WTC11 (cell line): ENCODE results near the gene GH1. TPM values are rescaled to one million over a fixed set of nuclear protein-coding genes. Genes with fewer than 3 reads are reported as not detected.

Source experiments
- ATAC-seq: fragments of 200-7000 bp; cut with Tn5 transposase; 2 replicates; pipeline ENCODE4 v1.10.0; 2021; ENCODE audit warnings: mild to moderate bottlenecking, moderate library complexity
- CTCF ChIA-PET: fragments of 300-600 bp; sonication (Branson Sonifier 250); formaldehyde crosslinking; loops from one replicate; lab custom pipeline; 2021; ENCODE audit warnings: antibody characterized with exemption; lab: Charles Lee
- POLR2A ChIA-PET: fragments of 350-600 bp; sonication (Branson Sonifier 250); formaldehyde crosslinking; loops from one replicate; lab custom pipeline; 2021; ENCODE audit warnings: antibody characterized with exemption; lab: Charles Lee
- DNase-seq: peaks from one replicate; pipeline ENCODE4 v3.0.0; 2021; ENCODE audit warnings: low spot score
- H3K27ac Mint-ChIP-seq: 2 replicates; pipeline ENCODE4 v1.8.0; 2021; ENCODE audit warnings: mixed read lengths
- H3K27me3 Mint-ChIP-seq: 2 replicates; pipeline ENCODE4 v1.8.0; 2021; ENCODE audit warnings: low read depth, mild to moderate bottlenecking, moderate library complexity, mixed read lengths
- H3K36me3 Mint-ChIP-seq: 2 replicates; pipeline ENCODE4 v1.8.0; 2021; ENCODE audit warnings: mixed read lengths
- H3K4me1 Mint-ChIP-seq: 2 replicates; pipeline ENCODE4 v1.8.0; 2022; ENCODE audit warnings: mixed read lengths
- H3K4me3 Mint-ChIP-seq: 2 replicates; pipeline ENCODE4 v1.8.0; 2021; ENCODE audit warnings: mild to moderate bottlenecking, moderate library complexity, mixed read lengths
- H3K9me3 Mint-ChIP-seq: 2 replicates; pipeline ENCODE4 v1.8.0; 2021; ENCODE audit warnings: mixed read lengths
- CREM ChIP-seq: sonication (generic); formaldehyde crosslinking; IDR thresholded peaks from 2 replicates; pipeline ENCODE4 v1.8.1; 2022; ENCODE audit warnings: mild to moderate bottlenecking, missing genetic modification reagents, moderate library complexity
- EMX1 ChIP-seq: fragments of 250-450 bp; sonication (Bioruptor Pico); IDR thresholded peaks from 2 replicates; pipeline ENCODE4 v1.8.0; 2021; ENCODE audit warnings: mild to moderate bottlenecking
- ESRRA ChIP-seq: sonication (generic); formaldehyde crosslinking; IDR thresholded peaks from 2 replicates; pipeline ENCODE4 v1.8.1; 2022; ENCODE audit warnings: mild to moderate bottlenecking, missing genetic modification reagents, borderline replicate concordance
- FOXK1 ChIP-seq: sonication (generic); formaldehyde crosslinking; IDR thresholded peaks from 2 replicates; pipeline ENCODE4 v1.8.0; 2022; ENCODE audit warnings: mild to moderate bottlenecking, moderate library complexity, missing genetic modification reagents
- JAZF1 ChIP-seq: fragments of 250-450 bp; sonication (Bioruptor Pico); IDR thresholded peaks from 2 replicates; pipeline ENCODE4 v1.9.0; 2021; ENCODE audit warnings: moderate library complexity, mild to moderate bottlenecking, inconsistent platforms
- MYBL2 ChIP-seq: sonication (generic); formaldehyde crosslinking; IDR thresholded peaks from 2 replicates; pipeline ENCODE4 v1.8.1; 2023; ENCODE audit warnings: mild to moderate bottlenecking, moderate library complexity, missing genetic modification reagents
- NFATC4 ChIP-seq: fragments of 250-450 bp; sonication (Bioruptor Pico); IDR thresholded peaks from 2 replicates; pipeline ENCODE4 v1.9.0; 2021; ENCODE audit warnings: mild to moderate bottlenecking
- NFE2L1 ChIP-seq: sonication (generic); formaldehyde crosslinking; IDR thresholded peaks from 2 replicates; pipeline ENCODE4 v1.8.1; 2023; ENCODE audit warnings: missing genetic modification reagents
- NR1H2 ChIP-seq: sonication (generic); formaldehyde crosslinking; IDR thresholded peaks from 2 replicates; pipeline ENCODE4 v1.9.0; 2021; ENCODE audit warnings: mild to moderate bottlenecking, moderate library complexity, missing genetic modification reagents
- RELA ChIP-seq: sonication (generic); formaldehyde crosslinking; IDR thresholded peaks from 2 replicates; pipeline ENCODE4 v1.8.1; 2022; ENCODE audit warnings: missing genetic modification reagents, mild to moderate bottlenecking, borderline replicate concordance
- SP1 ChIP-seq: sonication (generic); formaldehyde crosslinking; conservative IDR thresholded peaks from 2 replicates; pipeline ENCODE4 v1.8.1; 2022; ENCODE audit warnings: missing genetic modification reagents
- TCF7 ChIP-seq: sonication (generic); formaldehyde crosslinking; IDR thresholded peaks from 2 replicates; pipeline ENCODE4 v1.8.0; 2022; ENCODE audit warnings: mild to moderate bottlenecking, low read depth, missing genetic modification reagents, moderate library complexity
- ZNF219 ChIP-seq: sonication (generic); formaldehyde crosslinking; IDR thresholded peaks from 2 replicates; pipeline ENCODE4 v1.8.0; 2023; ENCODE audit warnings: missing genetic modification reagents, mild to moderate bottlenecking, borderline replicate concordance
- total RNA-seq: library from RNA; stranded (reverse); gene quantifications from 3 replicates; pipeline ENCODE4 v1.2.3, GENCODE V29; 2021
- TF ChIP-seq, protein P1 (sequence below): sonication (generic); formaldehyde crosslinking; IDR thresholded peaks from 2 replicates; pipeline ENCODE4 v1.8.0; 2022; ENCODE audit warnings: mild to moderate bottlenecking, missing genetic modification reagents
- TF ChIP-seq, protein P2 (sequence below): fragments of 250-450 bp; sonication (Bioruptor Pico); IDR thresholded peaks from 2 replicates; pipeline ENCODE4 v2.1.2; 2022; ENCODE audit warnings: mild to moderate bottlenecking, moderate library complexity
- TF ChIP-seq, protein P3 (sequence below): sonication (generic); formaldehyde crosslinking; conservative IDR thresholded peaks from 2 replicates; pipeline ENCODE4 v1.8.1; 2022; ENCODE audit warnings: mild to moderate bottlenecking, missing genetic modification reagents
- TF ChIP-seq, protein P4 (sequence below): sonication (generic); formaldehyde crosslinking; IDR thresholded peaks from 2 replicates; pipeline ENCODE4 v1.8.1; 2023; ENCODE audit warnings: mild to moderate bottlenecking, missing genetic modification reagents, moderate library complexity
- TF ChIP-seq, protein P5 (sequence below): fragments of 200-600 bp; IDR thresholded peaks from 2 replicates; pipeline ENCODE4 v1.8.0; 2022; ENCODE audit warnings: antibody characterized with exemption
- TF ChIP-seq, protein P6 (sequence below): fragments of 250-450 bp; sonication (Bioruptor Pico); conservative IDR thresholded peaks from 2 replicates; pipeline ENCODE4 v1.9.0; 2021; ENCODE audit warnings: mild to moderate bottlenecking
- TF ChIP-seq, protein P7 (sequence below): fragments of 250-450 bp; sonication (Bioruptor Pico); IDR thresholded peaks from 2 replicates; pipeline ENCODE4 v1.9.0; 2021; ENCODE audit warnings: mild to moderate bottlenecking

GH1 gene
- total RNA-seq, 1 experiment from 2014 or later, result not detected

DNA sequence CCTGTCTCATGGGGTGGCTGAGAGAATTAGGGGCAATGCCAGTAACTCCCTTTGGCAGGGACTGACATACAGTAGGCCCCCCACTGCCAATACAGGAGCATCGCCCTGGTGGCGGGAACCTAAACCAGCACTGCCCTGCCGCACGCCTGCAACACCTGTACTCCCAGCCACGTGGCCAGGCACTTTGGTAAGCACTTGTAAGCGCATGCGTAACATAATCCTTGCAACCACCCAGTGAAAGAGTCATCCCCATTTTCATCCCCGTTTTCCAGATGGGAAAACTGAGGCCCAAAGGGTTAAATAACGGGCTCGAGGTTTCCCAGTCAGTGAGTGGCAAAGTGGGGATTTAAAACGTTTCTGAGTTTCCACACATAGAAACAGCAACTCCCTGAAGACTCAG lies 36.6 kb upstream of the GH1 start:
- ATAC-seq, result no peak
- ChIA-PET CTCF (interaction anchor here (1.4 to 11.8 kb wide), 3 partner anchors 25 to 109 kb away, joined by 3 to 147 read pairs (median 3); partner anchors contain the start of gene GH1), POLR2A (no interaction called here)
- H3K9me3 Mint-ChIP-seq, result no peaks in the 10 kb centered on the region
- peaks cover 8% of the 10 kb centered on the region for H3K4me1 Mint-ChIP-seq
- DNase-seq, result no peak
- no peak for TF ChIP-seq RELA
- TF ChIP-seq, protein P1, sequence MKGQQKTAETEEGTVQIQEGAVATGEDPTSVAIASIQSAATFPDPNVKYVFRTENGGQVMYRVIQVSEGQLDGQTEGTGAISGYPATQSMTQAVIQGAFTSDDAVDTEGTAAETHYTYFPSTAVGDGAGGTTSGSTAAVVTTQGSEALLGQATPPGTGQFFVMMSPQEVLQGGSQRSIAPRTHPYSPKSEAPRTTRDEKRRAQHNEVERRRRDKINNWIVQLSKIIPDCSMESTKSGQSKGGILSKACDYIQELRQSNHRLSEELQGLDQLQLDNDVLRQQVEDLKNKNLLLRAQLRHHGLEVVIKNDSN (CRISPR knock-in tag), result no peak
- TF ChIP-seq MYBL2 (CRISPR knock-in tag), result no peak
- no peak for TF ChIP-seq ESRRA (CRISPR knock-in tag)
- TF ChIP-seq, protein P2, sequence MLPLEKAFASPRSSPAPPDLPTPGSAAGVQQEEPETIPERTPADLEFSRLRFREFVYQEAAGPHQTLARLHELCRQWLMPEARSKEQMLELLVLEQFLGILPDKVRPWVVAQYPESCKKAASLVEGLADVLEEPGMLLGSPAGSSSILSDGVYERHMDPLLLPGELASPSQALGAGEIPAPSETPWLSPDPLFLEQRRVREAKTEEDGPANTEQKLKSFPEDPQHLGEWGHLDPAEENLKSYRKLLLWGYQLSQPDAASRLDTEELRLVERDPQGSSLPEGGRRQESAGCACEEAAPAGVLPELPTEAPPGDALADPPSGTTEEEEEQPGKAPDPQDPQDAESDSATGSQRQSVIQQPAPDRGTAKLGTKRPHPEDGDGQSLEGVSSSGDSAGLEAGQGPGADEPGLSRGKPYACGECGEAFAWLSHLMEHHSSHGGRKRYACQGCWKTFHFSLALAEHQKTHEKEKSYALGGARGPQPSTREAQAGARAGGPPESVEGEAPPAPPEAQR (CRISPR knock-in tag), result no peak
- TF ChIP-seq, protein P3, sequence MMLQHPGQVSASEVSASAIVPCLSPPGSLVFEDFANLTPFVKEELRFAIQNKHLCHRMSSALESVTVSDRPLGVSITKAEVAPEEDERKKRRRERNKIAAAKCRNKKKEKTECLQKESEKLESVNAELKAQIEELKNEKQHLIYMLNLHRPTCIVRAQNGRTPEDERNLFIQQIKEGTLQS, result no peak
- no peak for TF ChIP-seq SP1 (CRISPR knock-in tag)
- no peak for TF ChIP-seq TCF7 (CRISPR knock-in tag)
- TF ChIP-seq, protein P4, sequence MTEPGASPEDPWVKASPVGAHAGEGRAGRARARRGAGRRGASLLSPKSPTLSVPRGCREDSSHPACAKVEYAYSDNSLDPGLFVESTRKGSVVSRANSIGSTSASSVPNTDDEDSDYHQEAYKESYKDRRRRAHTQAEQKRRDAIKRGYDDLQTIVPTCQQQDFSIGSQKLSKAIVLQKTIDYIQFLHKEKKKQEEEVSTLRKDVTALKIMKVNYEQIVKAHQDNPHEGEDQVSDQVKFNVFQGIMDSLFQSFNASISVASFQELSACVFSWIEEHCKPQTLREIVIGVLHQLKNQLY (CRISPR knock-in tag), result no peak
- TF ChIP-seq FOXK1 (CRISPR knock-in tag), result no peak
- no peaks in the 10 kb centered on the region; the same call in 1 of the 2 replicates for H3K36me3 Mint-ChIP-seq
- no peak overlapping the region for H3K27ac Mint-ChIP-seq
- no peaks in the 10 kb centered on the region for H3K27me3 Mint-ChIP-seq
- H3K4me3 Mint-ChIP-seq, result no peak overlapping the region

DNA sequence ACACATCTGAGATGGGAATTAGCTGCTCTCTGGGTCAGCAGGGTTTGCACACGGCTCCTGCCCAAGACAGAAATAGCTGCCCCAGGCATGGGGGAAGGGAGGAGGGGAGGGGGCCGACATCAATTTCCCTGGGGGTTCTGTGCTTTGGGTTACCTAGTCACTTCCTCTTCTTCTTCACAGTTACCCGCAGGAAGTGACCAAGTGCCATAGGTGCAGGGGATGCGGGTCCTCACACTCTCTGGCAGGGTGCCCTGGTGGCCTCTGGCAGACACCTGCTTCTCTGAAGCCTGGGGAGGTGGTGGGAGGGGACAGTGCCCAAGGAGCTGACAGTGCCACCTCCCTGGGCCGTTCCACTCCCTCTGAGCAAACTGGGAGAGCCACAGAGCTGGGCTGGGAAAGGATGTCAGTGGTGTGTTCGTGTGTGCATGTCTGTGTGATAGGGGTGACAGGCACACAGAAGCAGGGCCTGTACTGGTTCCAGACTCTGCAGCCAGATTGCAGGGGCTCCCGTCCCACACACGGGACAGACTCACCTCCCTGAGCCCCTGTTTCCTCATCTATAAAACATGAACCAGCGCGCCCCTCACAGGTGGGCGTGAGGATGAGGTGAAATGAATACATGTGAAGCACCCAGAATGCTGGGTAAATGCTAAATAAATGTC lies 35.9 kb upstream of the GH1 start:
- CTCF ChIA-PET, result interaction anchor here (0.6 to 11.8 kb wide), 4 partner anchors 8 to 109 kb away, joined by 3 to 147 read pairs (median 3); partner anchors contain the start of gene GH1
- ATAC-seq (no peak), DNase-seq (no peak)
- Mint-ChIP-seq H3K36me3 (no peaks in the 10 kb centered on the region; the same call in 1 of the 2 replicates), H3K27me3 (no peaks in the 10 kb centered on the region), H3K9me3 (no peaks in the 10 kb centered on the region), H3K4me1 (peaks cover 4% of the 10 kb centered on the region; the same call in 1 of the 2 replicates), H3K4me3 (no peak overlapping the region), H3K27ac (no peak overlapping the region)
- POLR2A ChIA-PET, result no interaction called here
- no peak for TF ChIP-seq CREM (CRISPR knock-in tag)
- TF ChIP-seq, protein P5, sequence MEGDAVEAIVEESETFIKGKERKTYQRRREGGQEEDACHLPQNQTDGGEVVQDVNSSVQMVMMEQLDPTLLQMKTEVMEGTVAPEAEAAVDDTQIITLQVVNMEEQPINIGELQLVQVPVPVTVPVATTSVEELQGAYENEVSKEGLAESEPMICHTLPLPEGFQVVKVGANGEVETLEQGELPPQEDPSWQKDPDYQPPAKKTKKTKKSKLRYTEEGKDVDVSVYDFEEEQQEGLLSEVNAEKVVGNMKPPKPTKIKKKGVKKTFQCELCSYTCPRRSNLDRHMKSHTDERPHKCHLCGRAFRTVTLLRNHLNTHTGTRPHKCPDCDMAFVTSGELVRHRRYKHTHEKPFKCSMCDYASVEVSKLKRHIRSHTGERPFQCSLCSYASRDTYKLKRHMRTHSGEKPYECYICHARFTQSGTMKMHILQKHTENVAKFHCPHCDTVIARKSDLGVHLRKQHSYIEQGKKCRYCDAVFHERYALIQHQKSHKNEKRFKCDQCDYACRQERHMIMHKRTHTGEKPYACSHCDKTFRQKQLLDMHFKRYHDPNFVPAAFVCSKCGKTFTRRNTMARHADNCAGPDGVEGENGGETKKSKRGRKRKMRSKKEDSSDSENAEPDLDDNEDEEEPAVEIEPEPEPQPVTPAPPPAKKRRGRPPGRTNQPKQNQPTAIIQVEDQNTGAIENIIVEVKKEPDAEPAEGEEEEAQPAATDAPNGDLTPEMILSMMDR, result no peak
- TF ChIP-seq, protein P6, sequence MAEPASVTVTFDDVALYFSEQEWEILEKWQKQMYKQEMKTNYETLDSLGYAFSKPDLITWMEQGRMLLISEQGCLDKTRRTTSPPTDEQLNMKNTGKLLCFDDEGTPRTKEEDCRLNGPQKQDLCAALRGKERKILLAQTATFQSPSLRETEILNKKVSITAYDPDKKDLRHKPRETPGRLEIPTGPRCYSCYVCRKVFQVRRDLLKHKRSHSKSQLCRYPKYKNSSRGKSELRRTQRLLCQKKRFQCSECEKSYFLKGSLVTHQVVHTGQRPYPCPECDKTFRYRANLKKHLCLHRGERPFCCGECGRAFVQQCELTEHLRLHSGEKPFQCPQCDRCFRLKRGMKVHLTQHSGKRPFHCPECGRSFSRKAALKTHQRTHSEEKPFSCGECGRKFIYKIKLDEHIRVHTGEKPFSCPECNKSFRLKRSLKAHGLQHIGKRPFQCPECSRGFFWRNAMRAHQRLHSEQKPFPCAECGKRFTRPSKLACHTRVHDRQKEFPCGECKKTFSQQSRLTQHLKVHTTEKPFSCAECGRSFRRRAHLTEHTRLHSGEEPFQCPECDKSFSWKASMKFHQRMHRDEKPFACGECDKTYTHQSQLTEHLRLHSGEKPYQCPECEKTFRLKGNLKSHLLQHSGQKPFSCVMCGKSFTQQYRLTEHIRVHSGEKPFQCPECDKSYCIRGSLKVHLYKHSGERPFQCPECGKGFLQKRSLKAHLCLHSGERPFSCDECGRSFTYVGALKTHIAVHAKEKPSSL (CRISPR knock-in tag), result no peak
- no peak for TF ChIP-seq JAZF1 (CRISPR knock-in tag)
- TF ChIP-seq NFATC4 (CRISPR knock-in tag), result no peak
- no peak for TF ChIP-seq NFE2L1 (CRISPR knock-in tag)
- TF ChIP-seq ZNF219 (CRISPR knock-in tag), result no peak
- no peak for TF ChIP-seq EMX1
- TF ChIP-seq, protein P7, sequence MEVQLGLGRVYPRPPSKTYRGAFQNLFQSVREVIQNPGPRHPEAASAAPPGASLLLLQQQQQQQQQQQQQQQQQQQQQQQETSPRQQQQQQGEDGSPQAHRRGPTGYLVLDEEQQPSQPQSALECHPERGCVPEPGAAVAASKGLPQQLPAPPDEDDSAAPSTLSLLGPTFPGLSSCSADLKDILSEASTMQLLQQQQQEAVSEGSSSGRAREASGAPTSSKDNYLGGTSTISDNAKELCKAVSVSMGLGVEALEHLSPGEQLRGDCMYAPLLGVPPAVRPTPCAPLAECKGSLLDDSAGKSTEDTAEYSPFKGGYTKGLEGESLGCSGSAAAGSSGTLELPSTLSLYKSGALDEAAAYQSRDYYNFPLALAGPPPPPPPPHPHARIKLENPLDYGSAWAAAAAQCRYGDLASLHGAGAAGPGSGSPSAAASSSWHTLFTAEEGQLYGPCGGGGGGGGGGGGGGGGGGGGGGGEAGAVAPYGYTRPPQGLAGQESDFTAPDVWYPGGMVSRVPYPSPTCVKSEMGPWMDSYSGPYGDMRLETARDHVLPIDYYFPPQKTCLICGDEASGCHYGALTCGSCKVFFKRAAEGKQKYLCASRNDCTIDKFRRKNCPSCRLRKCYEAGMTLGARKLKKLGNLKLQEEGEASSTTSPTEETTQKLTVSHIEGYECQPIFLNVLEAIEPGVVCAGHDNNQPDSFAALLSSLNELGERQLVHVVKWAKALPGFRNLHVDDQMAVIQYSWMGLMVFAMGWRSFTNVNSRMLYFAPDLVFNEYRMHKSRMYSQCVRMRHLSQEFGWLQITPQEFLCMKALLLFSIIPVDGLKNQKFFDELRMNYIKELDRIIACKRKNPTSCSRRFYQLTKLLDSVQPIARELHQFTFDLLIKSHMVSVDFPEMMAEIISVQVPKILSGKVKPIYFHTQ, result no peak
- TF ChIP-seq NR1H2 (CRISPR knock-in tag), result no peak
